ENCODE data around the gene STX8. TPM values are rescaled to one million over a fixed set of nuclear protein-coding genes. Genes with fewer than 3 reads are reported as not detected.

The STX8 gene
- total and polyA plus RNA-seq, 4 donors: 14.7 to 39.5 (median 28.7) TPM

- Histone ChIP-seq H3K36me3 (ENCODE audit: control insufficient read depth in 4 of 4, insufficient read depth in 3 of 4, low read depth in 1 of 4, low read length in 3 of 4) (no peaks in the 10 kb centered on the region), H3K9me3 (ENCODE audit: control insufficient read depth in 4 of 4, low read length in 3 of 4) (no peaks in the 10 kb centered on the region), H3K9ac (ENCODE audit: low read depth in 1 of 2, low read length in 2 of 2) (no peak overlapping the region), H3K4me3 (ENCODE audit: low read depth in 1 of 3, low read length in 3 of 3) (no peak overlapping the region), H3K27ac (ENCODE audit: low read depth in 1 of 2, low read length in 2 of 2) (no peak overlapping the region), H3K4me1 (ENCODE audit: control insufficient read depth in 4 of 4, insufficient read depth in 4 of 4, low read length in 3 of 4) (no peaks in the 10 kb centered on the region), H3K27me3 (ENCODE audit: control insufficient read depth in 4 of 4, insufficient read depth in 4 of 4, low read length in 3 of 4) (no peaks in the 10 kb centered on the region)
- 80% methylated on average over 22 of the region's 22 CpGs for WGBS
- no peak for TF ChIP-seq HNF4G (IDR thresholded peaks at IDR 0.05)
- no peak for TF ChIP-seq HNF4A (conservative IDR thresholded peaks at IDR 0.05)
- no peak for TF ChIP-seq RAD21 (IDR thresholded peaks at IDR 0.05)
- no peak for TF ChIP-seq EGR1 (IDR thresholded peaks at IDR 0.05; ENCODE audit: low read depth in 2 of 2)
- no peak for DNase-seq (ENCODE audit: low spot score)
Measured at GRCh38 chr17:9232591-9233270, 342.9 kb downstream of the STX8 start.

DNA sequence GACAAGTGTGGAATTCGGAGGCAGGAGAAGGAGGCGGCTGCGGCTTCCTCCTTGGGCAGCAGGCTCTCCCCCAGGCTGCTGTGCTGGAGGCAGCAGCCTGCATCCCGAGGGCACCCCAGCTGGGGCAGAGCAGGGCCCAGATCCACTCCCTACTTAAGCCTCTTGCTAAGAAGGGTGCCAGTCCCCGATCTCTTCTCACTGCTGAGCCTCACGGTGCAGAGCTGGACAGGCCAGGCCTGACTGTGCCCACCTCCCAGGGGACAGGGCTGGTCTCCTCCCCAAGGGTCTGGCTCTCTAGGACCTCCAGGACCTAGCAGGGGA, 343.5 kb downstream of the STX8 start:
- WGBS: 85% methylated on average over 6 of the region's 6 CpGs
- DNase-seq (ENCODE audit: low spot score): no peak
- Histone ChIP-seq H3K4me3 (ENCODE audit: low read depth in 1 of 3, low read length in 3 of 3) (no peak overlapping the region), H3K27me3 (ENCODE audit: control insufficient read depth in 4 of 4, insufficient read depth in 4 of 4, low read length in 3 of 4) (no peaks in the 10 kb centered on the region), H3K9ac (ENCODE audit: low read depth in 1 of 2, low read length in 2 of 2) (no peak overlapping the region), H3K4me1 (ENCODE audit: control insufficient read depth in 4 of 4, insufficient read depth in 4 of 4, low read length in 3 of 4) (no peaks in the 10 kb centered on the region), H3K27ac (ENCODE audit: low read depth in 1 of 2, low read length in 2 of 2) (no peak overlapping the region), H3K9me3 (ENCODE audit: control insufficient read depth in 4 of 4, low read length in 3 of 4) (no peaks in the 10 kb centered on the region), H3K36me3 (ENCODE audit: control insufficient read depth in 4 of 4, insufficient read depth in 3 of 4, low read depth in 1 of 4, low read length in 3 of 4) (no peaks in the 10 kb centered on the region)
- no peak for TF ChIP-seq ZBTB33 (IDR thresholded peaks at IDR 0.05)
- TF ChIP-seq EGR1 (IDR thresholded peaks at IDR 0.05; ENCODE audit: low read depth in 2 of 2): no peak
- TF ChIP-seq, protein P1, sequence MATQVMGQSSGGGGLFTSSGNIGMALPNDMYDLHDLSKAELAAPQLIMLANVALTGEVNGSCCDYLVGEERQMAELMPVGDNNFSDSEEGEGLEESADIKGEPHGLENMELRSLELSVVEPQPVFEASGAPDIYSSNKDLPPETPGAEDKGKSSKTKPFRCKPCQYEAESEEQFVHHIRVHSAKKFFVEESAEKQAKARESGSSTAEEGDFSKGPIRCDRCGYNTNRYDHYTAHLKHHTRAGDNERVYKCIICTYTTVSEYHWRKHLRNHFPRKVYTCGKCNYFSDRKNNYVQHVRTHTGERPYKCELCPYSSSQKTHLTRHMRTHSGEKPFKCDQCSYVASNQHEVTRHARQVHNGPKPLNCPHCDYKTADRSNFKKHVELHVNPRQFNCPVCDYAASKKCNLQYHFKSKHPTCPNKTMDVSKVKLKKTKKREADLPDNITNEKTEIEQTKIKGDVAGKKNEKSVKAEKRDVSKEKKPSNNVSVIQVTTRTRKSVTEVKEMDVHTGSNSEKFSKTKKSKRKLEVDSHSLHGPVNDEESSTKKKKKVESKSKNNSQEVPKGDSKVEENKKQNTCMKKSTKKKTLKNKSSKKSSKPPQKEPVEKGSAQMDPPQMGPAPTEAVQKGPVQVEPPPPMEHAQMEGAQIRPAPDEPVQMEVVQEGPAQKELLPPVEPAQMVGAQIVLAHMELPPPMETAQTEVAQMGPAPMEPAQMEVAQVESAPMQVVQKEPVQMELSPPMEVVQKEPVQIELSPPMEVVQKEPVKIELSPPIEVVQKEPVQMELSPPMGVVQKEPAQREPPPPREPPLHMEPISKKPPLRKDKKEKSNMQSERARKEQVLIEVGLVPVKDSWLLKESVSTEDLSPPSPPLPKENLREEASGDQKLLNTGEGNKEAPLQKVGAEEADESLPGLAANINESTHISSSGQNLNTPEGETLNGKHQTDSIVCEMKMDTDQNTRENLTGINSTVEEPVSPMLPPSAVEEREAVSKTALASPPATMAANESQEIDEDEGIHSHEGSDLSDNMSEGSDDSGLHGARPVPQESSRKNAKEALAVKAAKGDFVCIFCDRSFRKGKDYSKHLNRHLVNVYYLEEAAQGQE (IDR thresholded peaks at IDR 0.05): no peak
- TF ChIP-seq RAD21 (IDR thresholded peaks at IDR 0.05): no peak

DNA sequence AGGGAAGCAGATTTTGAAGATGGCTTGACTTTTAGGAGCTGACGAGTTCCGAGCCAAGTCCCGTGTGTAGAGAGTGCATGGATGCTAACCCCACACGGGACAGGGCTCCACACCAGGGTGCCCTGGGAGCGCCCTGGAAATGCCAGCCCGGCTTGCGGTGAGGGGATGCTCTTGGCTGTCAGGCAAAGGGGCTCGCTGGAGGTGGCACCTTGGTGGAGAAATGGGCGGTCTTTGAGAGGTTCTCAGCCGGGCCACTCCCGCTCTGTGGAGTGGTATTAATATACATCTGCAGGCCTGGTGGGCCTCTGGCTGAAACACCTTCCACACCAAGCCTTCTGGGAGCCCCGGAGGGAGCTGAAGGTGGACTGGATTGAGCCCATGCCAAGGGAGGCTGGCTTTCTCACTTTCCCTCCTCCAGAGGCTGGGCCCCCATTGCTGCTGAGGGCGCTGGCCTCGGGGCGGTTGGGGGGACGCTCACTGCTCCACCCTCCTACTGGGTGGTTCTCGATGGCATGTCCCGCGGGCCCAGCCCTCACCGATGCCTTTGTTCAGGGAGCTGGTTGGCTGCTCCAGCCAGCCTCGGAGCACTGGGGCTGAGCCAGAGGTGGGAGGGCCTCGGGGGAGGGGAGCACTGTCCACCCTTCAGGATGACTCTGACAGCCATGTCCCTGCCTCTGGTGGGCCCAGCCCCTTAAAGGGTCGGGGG, 344.0 kb downstream of the STX8 start:
- no peak overlapping the region for H3K9ac ChIP-seq (ENCODE audit: low read depth in 1 of 2, low read length in 2 of 2)
- 89% methylated on average over 23 of the region's 23 CpGs for WGBS
- no peak for TF ChIP-seq ZBTB33 (IDR thresholded peaks at IDR 0.05)
- TF ChIP-seq HNF4G (IDR thresholded peaks at IDR 0.05): no peak
- TF ChIP-seq RXRA (IDR thresholded peaks at IDR 0.05): no peak
- no peak for TF ChIP-seq ATF3 (IDR thresholded peaks at IDR 0.05)

More for the DNA sequence above, 344.0 kb downstream of the STX8 start:
- DNase-seq (ENCODE audit: low spot score): no peak
- no peaks in the 10 kb centered on the region for H3K9me3 ChIP-seq (ENCODE audit: control insufficient read depth in 4 of 4, low read length in 3 of 4)
- H3K4me3 ChIP-seq (ENCODE audit: low read depth in 1 of 3, low read length in 3 of 3): no peak overlapping the region
- H3K27ac ChIP-seq (ENCODE audit: low read depth in 1 of 2, low read length in 2 of 2): no peak overlapping the region
- H3K27me3 ChIP-seq (ENCODE audit: control insufficient read depth in 4 of 4, insufficient read depth in 4 of 4, low read length in 3 of 4): no peaks in the 10 kb centered on the region
- no peaks in the 10 kb centered on the region for H3K36me3 ChIP-seq (ENCODE audit: control insufficient read depth in 4 of 4, insufficient read depth in 3 of 4, low read depth in 1 of 4, low read length in 3 of 4)
- H3K4me1 ChIP-seq (ENCODE audit: control insufficient read depth in 4 of 4, insufficient read depth in 4 of 4, low read length in 3 of 4): no peaks in the 10 kb centered on the region

All from liver (tissue), 9 donors.